ENCODE data around the gene LAMC2.
A peak's percentile ranks its signal among the peaks of the same experiment; 100 is the strongest.

The LAMC2 gene

DNA sequence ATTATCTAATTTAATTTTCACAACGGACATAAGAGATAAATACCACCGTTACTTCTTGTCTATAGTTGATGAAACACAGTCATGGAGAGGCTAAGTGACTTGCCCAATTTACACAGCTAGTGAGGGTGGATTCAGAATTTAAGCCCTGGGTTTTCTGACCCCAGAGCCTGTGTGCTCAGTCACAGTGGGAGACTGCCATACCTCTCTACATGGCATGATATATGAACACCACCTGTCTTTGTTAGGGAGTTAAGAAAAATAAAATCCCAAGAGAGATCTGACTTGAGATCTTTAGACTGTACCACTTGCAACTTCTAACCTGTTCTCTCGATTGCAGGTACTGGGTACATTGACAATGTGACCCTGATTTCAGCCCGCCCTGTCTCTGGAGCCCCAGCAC is 40.3 kb downstream of the LAMC2 start:
- H3K4me3 ChIP-seq = no peak overlapping the region
- H3K4me2 ChIP-seq = no peak overlapping the region
- no peak for TF ChIP-seq Cebpa-rat (IDR thresholded peaks at IDR 0.05)
- H3K36me3 ChIP-seq = no peaks in the 10 kb centered on the region
- peaks cover 0 to 5% (median 0%) of the 10 kb centered on the region in 10 experiments; a peak in 1 of 20 replicates for H3K4me1 ChIP-seq
- H3K27me3 ChIP-seq = peaks cover 14 to 23% (median 18%) of the 10 kb centered on the region in 11 experiments
- H3K9ac ChIP-seq = no peak overlapping the region
- H3K27ac ChIP-seq = no peak overlapping the region
- no peaks in the 10 kb centered on the region for H4K20me1 ChIP-seq
- no peaks in the 10 kb centered on the region for H3K9me3 ChIP-seq (replicated peaks in 1 of 11)

- Histone ChIP-seq H4K20me1 (no peaks in the 10 kb centered on the region), H3K9ac (no peak overlapping the region), H3K4me1 (peaks cover 0 to 5% (median 0%) of the 10 kb centered on the region in 10 experiments; a peak in 1 of 20 replicates), H3K36me3 (no peaks in the 10 kb centered on the region), H3K27ac (no peak overlapping the region), H3K4me3 (no peak overlapping the region), H3K4me2 (0 out of 22 replicates have a peak overlapping the region, but pooled peaks of 1 of the 11 experiments have one; percentile 1), H3K9me3 (replicated peaks in 1 of 11) (no peaks in the 10 kb centered on the region), H3K27me3 (peaks cover 14 to 23% (median 18%) of the 10 kb centered on the region in 11 experiments)
- no peak for TF ChIP-seq Cebpa-rat (IDR thresholded peaks at IDR 0.05)
These were observed 40.9 kb downstream of the LAMC2 start for GRCh38 chr1:183226963-183227362.

GRCh38 chr1:183227422-183228346 is 41.6 kb downstream of the LAMC2 start:
- H3K36me3 ChIP-seq = no peaks in the 10 kb centered on the region
- H3K4me2 ChIP-seq = no peak overlapping the region
- no peak overlapping the region for H3K4me3 ChIP-seq
- no peaks in the 10 kb centered on the region for H4K20me1 ChIP-seq
- H3K9me3 ChIP-seq (replicated peaks in 1 of 11) = no peaks in the 10 kb centered on the region
- no peak overlapping the region for H3K9ac ChIP-seq
- peaks cover 14 to 23% (median 18%) of the 10 kb centered on the region in 11 experiments for H3K27me3 ChIP-seq
- H3K27ac ChIP-seq = no peak overlapping the region
- peaks cover 0 to 5% (median 0%) of the 10 kb centered on the region in 10 experiments; a peak in 1 of 20 replicates for H3K4me1 ChIP-seq
- TF ChIP-seq Cebpa-rat (IDR thresholded peaks at IDR 0.05) = no peak

DNA sequence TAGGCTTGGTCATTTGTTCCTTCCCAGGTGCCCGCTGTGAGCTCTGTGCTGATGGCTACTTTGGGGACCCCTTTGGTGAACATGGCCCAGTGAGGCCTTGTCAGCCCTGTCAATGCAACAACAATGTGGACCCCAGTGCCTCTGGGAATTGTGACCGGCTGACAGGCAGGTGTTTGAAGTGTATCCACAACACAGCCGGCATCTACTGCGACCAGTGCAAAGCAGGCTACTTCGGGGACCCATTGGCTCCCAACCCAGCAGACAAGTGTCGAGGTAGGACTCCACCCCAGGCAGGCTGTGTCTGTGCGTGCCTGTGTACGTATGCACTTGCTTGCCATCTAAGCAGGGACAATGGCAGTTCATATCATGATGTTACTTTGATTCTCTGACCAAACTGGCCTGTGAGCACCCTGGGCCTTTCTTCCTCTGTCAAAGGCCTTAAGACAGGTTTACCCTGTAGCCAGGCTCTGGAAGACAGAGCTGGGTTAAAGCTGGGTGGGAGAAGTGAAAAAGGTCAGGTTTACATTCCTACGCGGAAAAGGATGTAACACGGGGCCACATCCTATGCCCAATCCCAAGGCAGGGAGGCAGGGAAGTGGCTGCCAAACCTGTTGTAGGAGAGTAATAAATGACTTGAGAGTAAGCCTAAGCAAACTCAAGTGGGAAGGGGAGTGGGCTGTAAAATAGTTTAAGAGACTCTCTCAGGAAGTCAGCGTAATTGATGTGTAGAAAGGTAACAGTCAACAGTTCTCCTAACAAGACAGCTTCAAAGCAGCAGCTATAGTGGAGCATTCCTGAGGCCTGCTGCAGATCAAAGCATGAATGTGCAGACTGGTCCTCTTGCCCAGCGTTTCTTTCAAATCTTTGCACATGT is 42.5 kb downstream of the LAMC2 start:
- no peaks in the 10 kb centered on the region for H4K20me1 ChIP-seq
- no peak overlapping the region for H3K27ac ChIP-seq
- H3K4me1 ChIP-seq = peaks cover 0 to 5% (median 0%) of the 10 kb centered on the region in 10 experiments; a peak in 1 of 20 replicates
- no peak overlapping the region for H3K9ac ChIP-seq
- no peaks in the 10 kb centered on the region for H3K9me3 ChIP-seq (replicated peaks in 1 of 11)
- no peak overlapping the region for H3K4me3 ChIP-seq
- TF ChIP-seq Cebpa-rat (IDR thresholded peaks at IDR 0.05) = no peak
- no peaks in the 10 kb centered on the region for H3K36me3 ChIP-seq
- H3K4me2 ChIP-seq = no peak overlapping the region
- peaks cover 14 to 23% (median 18%) of the 10 kb centered on the region in 11 experiments for H3K27me3 ChIP-seq

- peaks cover 0 to 5% (median 0%) of the 10 kb centered on the region in 10 experiments; a peak in 1 of 20 replicates for H3K4me1 ChIP-seq
- H3K9ac ChIP-seq = no peak overlapping the region
- no peaks in the 10 kb centered on the region; a peak in 2 of 22 replicates for H3K9me3 ChIP-seq (replicated peaks in 1 of 11)
- H3K27me3 ChIP-seq = peaks cover 14 to 22% (median 18%) of the 10 kb centered on the region in 11 experiments
- no peak overlapping the region for H3K27ac ChIP-seq
- H3K4me3 ChIP-seq = no peak overlapping the region
- no peak for TF ChIP-seq Cebpa-rat (IDR thresholded peaks at IDR 0.05)
- H4K20me1 ChIP-seq = no peaks in the 10 kb centered on the region
- no peaks in the 10 kb centered on the region for H3K36me3 ChIP-seq
- H3K4me2 ChIP-seq = no peak overlapping the region
These were observed 44.3 kb downstream of the LAMC2 start for GRCh38 chr1:183230413-183230812.

- peaks cover 0 to 5% (median 0%) of the 10 kb centered on the region in 10 experiments; a peak in 1 of 20 replicates for H3K4me1 ChIP-seq
- TF ChIP-seq Cebpa-rat (IDR thresholded peaks at IDR 0.05) = no peak
- no peak overlapping the region for H3K4me3 ChIP-seq
- no peak overlapping the region for H3K27ac ChIP-seq
- no peak overlapping the region for H3K9ac ChIP-seq
- no peaks in the 10 kb centered on the region for H3K36me3 ChIP-seq
- H4K20me1 ChIP-seq = no peaks in the 10 kb centered on the region
- H3K4me2 ChIP-seq = no peak overlapping the region
- H3K9me3 ChIP-seq (replicated peaks in 1 of 11) = no peaks in the 10 kb centered on the region; a peak in 2 of 22 replicates
- H3K27me3 ChIP-seq = peaks cover 11 to 12% (median 11%) of the 10 kb centered on the region in 11 experiments
These were observed 45.5 kb downstream of the LAMC2 start for GRCh38 chr1:183231545-183231944.

DNA sequence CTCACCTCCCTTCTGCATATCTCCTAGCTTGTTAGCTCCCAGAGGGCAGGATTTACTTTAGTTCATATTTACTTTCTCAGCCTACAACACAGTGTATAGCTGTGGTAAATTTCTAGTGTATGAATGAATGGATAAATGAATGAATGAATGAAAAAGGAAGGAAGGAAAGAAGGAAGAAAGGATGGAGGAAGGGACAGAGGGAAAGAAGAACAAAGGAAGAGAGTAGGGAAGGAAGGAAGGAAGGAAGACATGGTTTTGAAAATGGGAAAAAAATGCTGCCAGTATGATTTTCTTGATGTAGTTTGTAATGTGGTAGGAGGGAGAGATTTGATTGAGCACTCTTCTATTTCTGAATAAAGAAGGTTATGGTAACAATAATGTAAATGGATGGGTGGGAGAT is 47.0 kb downstream of the LAMC2 start:
- H3K4me3 ChIP-seq = no peak overlapping the region
- 0 out of 20 replicates have a peak, but pooled peaks cover 0 to 4% (median 0%) of the 10 kb centered on the region in 10 experiments for H3K4me1 ChIP-seq
- no peaks in the 10 kb centered on the region for H4K20me1 ChIP-seq
- H3K27me3 ChIP-seq = no peaks in the 10 kb centered on the region
- no peak overlapping the region for H3K4me2 ChIP-seq
- no peaks in the 10 kb centered on the region for H3K36me3 ChIP-seq
- no peaks in the 10 kb centered on the region; a peak in 2 of 22 replicates for H3K9me3 ChIP-seq (replicated peaks in 1 of 11)
- no peak overlapping the region for H3K9ac ChIP-seq
- no peak for TF ChIP-seq Cebpa-rat (IDR thresholded peaks at IDR 0.05)
- no peak overlapping the region for H3K27ac ChIP-seq

DNA sequence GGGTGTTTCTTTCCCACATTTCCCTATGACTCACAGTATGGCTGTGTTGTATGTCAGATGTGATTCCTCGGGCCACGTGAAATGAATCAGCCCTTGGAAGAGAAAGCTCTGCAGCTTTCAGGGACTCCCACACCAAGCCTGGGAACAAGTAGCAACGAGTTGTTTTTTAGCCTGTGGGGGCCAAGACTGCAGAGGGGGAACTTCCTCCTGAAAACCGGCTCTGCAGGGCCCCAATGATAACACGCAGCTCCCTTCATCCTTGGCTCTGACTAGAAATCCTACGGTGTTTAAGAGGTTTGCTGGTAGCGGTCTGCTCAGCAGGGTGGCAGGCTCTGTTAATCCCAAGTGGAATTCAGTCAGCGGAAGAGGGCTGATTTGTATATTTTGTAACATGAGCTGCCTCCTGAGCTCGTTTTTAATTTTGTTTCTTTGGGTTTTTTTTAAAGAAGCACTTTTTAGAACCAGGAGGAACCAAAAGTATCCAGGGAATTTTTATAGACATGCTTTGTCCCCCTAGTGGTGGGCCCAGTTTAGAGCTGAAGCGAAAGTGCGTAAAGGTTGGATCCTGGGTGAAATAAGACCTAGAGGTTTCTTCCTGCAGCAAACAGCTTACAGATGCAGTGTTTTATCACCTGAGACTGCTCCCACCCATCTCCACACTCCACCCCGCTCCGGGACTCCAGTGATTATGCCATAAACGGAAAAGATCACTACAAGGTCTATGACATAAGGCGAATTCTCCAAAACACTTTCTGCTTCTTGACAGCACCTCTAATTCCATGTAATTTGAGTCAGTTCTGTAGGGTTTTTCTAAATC is 48.8 kb downstream of the LAMC2 start:
- Histone ChIP-seq H3K4me1 (0 out of 20 replicates have a peak, but pooled peaks cover 0 to 4% (median 0%) of the 10 kb centered on the region in 10 experiments), H3K27ac (no peak overlapping the region), H3K4me3 (no peak overlapping the region), H3K27me3 (no peaks in the 10 kb centered on the region), H3K4me2 (0 out of 22 replicates have a peak overlapping the region, but pooled peaks of 1 of the 11 experiments have one; percentile 14), H3K9ac (no peak overlapping the region), H3K9me3 (replicated peaks in 1 of 11) (no peaks in the 10 kb centered on the region; a peak in 2 of 22 replicates), H3K36me3 (no peaks in the 10 kb centered on the region), H4K20me1 (no peaks in the 10 kb centered on the region)
- TF ChIP-seq Cebpa-rat (IDR thresholded peaks at IDR 0.05) = no peak
